GM20000 (cell line): Measurements from ENCODE around the gene CCNY.

Source experiments
- DNase-seq: peaks from one replicate; pipeline ENCODE4 v3.0.0; 2012; ENCODE audit warnings: low spot score
- TF ChIP-seq, protein P1 (sequence below): IDR thresholded peaks from 2 replicates; pipeline ENCODE4 v1.5.1; 2012; ENCODE audit warnings: mild to moderate bottlenecking, control low read depth; ENCODE audit errors: extremely low read depth, missing control alignments

Gene CCNY

DNA sequence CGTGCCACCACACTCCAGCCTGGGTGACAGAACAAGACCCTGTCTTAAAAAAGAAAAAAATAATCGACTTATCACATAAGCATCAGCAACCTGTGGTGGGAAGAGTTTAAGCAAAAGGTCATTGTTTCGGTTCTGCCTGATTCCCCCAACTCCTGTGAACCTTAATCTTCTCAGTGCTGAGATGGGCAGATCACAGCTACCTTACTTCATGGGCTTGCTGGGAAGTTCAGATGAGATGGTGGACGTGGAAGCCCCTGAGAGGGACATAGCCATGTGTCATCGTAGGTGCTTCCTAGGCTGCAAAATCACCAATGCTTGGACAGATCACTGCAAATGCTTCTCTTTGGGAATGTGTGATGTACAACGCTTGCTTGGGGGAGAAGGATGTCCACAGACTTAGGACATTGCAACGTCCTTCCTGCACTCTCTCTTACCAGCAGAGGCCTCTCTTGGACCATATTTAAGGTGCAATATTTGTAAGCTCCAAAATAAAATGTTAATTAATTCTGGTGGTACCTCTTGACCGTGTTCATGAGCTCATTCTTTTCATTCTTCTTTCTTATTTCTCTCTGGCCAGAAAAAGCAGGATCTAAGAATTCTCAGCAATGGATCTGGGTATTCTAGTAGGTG lies 277.4 kb downstream of the CCNY start:
- TF ChIP-seq, protein P1, sequence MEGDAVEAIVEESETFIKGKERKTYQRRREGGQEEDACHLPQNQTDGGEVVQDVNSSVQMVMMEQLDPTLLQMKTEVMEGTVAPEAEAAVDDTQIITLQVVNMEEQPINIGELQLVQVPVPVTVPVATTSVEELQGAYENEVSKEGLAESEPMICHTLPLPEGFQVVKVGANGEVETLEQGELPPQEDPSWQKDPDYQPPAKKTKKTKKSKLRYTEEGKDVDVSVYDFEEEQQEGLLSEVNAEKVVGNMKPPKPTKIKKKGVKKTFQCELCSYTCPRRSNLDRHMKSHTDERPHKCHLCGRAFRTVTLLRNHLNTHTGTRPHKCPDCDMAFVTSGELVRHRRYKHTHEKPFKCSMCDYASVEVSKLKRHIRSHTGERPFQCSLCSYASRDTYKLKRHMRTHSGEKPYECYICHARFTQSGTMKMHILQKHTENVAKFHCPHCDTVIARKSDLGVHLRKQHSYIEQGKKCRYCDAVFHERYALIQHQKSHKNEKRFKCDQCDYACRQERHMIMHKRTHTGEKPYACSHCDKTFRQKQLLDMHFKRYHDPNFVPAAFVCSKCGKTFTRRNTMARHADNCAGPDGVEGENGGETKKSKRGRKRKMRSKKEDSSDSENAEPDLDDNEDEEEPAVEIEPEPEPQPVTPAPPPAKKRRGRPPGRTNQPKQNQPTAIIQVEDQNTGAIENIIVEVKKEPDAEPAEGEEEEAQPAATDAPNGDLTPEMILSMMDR: no peak
- DNase-seq: no peak

DNA sequence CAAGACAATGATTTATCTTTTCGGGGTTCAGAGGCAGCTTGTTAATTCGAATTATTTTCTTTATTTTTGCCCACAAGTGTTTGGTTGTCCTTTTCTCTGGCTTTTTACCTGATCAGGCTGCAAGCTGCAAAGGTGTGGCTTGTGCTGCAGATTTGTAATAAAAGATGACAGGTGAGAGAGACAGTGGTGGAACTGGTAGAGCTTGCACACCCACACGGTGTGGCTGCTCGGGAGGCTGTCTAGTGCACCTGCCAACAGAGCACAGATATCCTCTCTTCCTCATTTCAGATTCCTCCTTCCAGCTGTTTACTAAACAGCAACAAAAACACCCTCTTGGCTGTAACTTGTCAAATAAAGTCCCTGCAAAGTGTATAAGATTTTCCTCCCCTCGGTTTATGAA lies 278.0 kb downstream of the CCNY start:
- TF ChIP-seq, protein P1: no peak

More for the DNA sequence above, 278.0 kb downstream of the CCNY start:
- DNase-seq: no peak
